ENCODE data around the gene ING1. TPM values are rescaled to one million over a fixed set of nuclear protein-coding genes. Genes with fewer than 3 reads are reported as not detected.
"Not testable (repeated sequence)": the region's sequence is repeated elsewhere in the genome, so short reads cannot be mapped to it uniquely, and the experiment has no call there.

The ING1 gene
- total RNA-seq, 1 donor from 2014 or later: 6.6 TPM

GRCh38 chr13:110712849-110713641 is 455 bp upstream of the ING1 start:
- intact Hi-C loops (cut with DNase I): loop anchor here (10.0 kb wide), 1 partner anchor 202 kb away; the partner anchor contains the start of gene ANKRD10
- ATAC-seq (ENCODE audit: poor library complexity): peak; percentile 75
- DNase-seq: peak; percentile 99

GRCh38 chr13:110713981-110714796 is 689 bp downstream of the ING1 start:
- intact Hi-C loops (cut with DNase I): loop anchor here (10.0 kb wide), 1 partner anchor 201 kb away; the partner anchor contains the start of gene ANKRD10
- DNase-seq: peak; percentile 65
- ATAC-seq (ENCODE audit: poor library complexity): no peak

GRCh38 chr13:110714797-110715394 is 1.4 kb downstream of the ING1 start:
- DNase-seq: peak; percentile 80
- ATAC-seq (ENCODE audit: poor library complexity): peak; percentile 21
- intact Hi-C loops (cut with DNase I): loop anchor here (10.0 kb wide), 1 partner anchor 200 kb away; the partner anchor contains the start of gene ANKRD10

- DNase-seq: peak; percentile 98
Observed at GRCh38 chr13:110715395-110716246, 2.1 kb downstream of the ING1 start.

GRCh38 chr13:110716247-110716515 is 2.7 kb downstream of the ING1 start:
- peak; percentile 63 for DNase-seq
- intact Hi-C loops (cut with DNase I): loop anchor here (10.0 kb wide), 1 partner anchor 199 kb away; the partner anchor contains the start of gene ANKRD10
- ATAC-seq (ENCODE audit: poor library complexity): no peak

More at GRCh38 chr13:110715395-110716246, 2.1 kb downstream of the ING1 start:
- peak; percentile 72 for ATAC-seq (ENCODE audit: poor library complexity)
- intact Hi-C loops (cut with DNase I): loop anchor here (10.0 kb wide), 1 partner anchor 199 kb away; the partner anchor contains the start of gene ANKRD10

- no peak for ATAC-seq (ENCODE audit: poor library complexity)
- intact Hi-C loops (cut with DNase I): loop anchor here (10.0 kb wide), 1 partner anchor 196 kb away; the partner anchor contains the start of gene ANKRD10
Observed at GRCh38 chr13:110719036-110719710, 5.7 kb downstream of the ING1 start.

GRCh38 chr13:110722971-110723370 is 9.5 kb downstream of the ING1 start:
- intact Hi-C loops (cut with DNase I): no loop called here
- DNase-seq: no peak
- no peak for ATAC-seq (ENCODE audit: poor library complexity)

More at GRCh38 chr13:110719036-110719710, 5.7 kb downstream of the ING1 start:
- DNase-seq: no peak

- DNase-seq (no peak), ATAC-seq (ENCODE audit: poor library complexity) (no peak)
- intact Hi-C loops (cut with DNase I): no loop called here
Observed at GRCh38 chr13:110723598-110723997, 10.1 kb downstream of the ING1 start.

- DNase-seq; intact Hi-C loops (cut with DNase I); ATAC-seq (ENCODE audit: poor library complexity): not testable (repeated sequence)
Observed at GRCh38 chr13:110726153-110726552, 12.7 kb downstream of the ING1 start.

GRCh38 chr13:110726726-110727125 is 13.2 kb downstream of the ING1 start:
- intact Hi-C loops (cut with DNase I): no loop called here
- ATAC-seq (ENCODE audit: poor library complexity) (no peak), DNase-seq (no peak)

- DNase-seq: no peak
- no peak for ATAC-seq (ENCODE audit: poor library complexity)
- intact Hi-C loops (cut with DNase I): no loop called here
Observed at GRCh38 chr13:110731072-110731471, 17.6 kb downstream of the ING1 start.

GRCh38 chr13:110734561-110734960 is 21.1 kb downstream of the ING1 start:
- no peak for DNase-seq
- no peak for ATAC-seq (ENCODE audit: poor library complexity)
- intact Hi-C loops (cut with DNase I): no loop called here

GRCh38 chr13:110737555-110737954 is 24.1 kb downstream of the ING1 start:
- ATAC-seq (ENCODE audit: poor library complexity): no peak
- DNase-seq: no peak
- intact Hi-C loops (cut with DNase I): no loop called here

- intact Hi-C loops (cut with DNase I): no loop called here
- DNase-seq: no peak
- no peak for ATAC-seq (ENCODE audit: poor library complexity)
Observed at GRCh38 chr13:110743687-110744086, 30.2 kb downstream of the ING1 start.

- ATAC-seq (ENCODE audit: poor library complexity): no peak
- no peak for DNase-seq
- intact Hi-C loops (cut with DNase I): no loop called here
Observed at GRCh38 chr13:110746438-110746837, 32.9 kb downstream of the ING1 start.

- ATAC-seq (ENCODE audit: poor library complexity) (no peak), DNase-seq (no peak)
- intact Hi-C loops (cut with DNase I): no loop called here
Observed at GRCh38 chr13:110748271-110748670, 34.8 kb downstream of the ING1 start.

GRCh38 chr13:110756219-110756631 is 42.7 kb downstream of the ING1 start:
- intact Hi-C loops (cut with DNase I): no loop called here
- DNase-seq (no peak), ATAC-seq (ENCODE audit: poor library complexity) (no peak)

- ATAC-seq (ENCODE audit: poor library complexity) (no peak), DNase-seq (no peak)
- intact Hi-C loops (cut with DNase I): no loop called here
Observed at GRCh38 chr13:110757296-110757695, 43.8 kb downstream of the ING1 start.
